Hepatocyte (in vitro differentiated cells): ENCODE data around the gene GRIPAP1. TPM values are rescaled to one million over a fixed set of nuclear protein-coding genes. Genes with fewer than 3 reads are reported as not detected.

Experiments used
- DNase-seq: peaks from one replicate; pipeline ENCODE4 v3.0.0-alpha.2; 2016; ENCODE audit warnings: low spot score
- H2AFZ ChIP-seq: fragments of 200-600 bp; sonication (generic); 2 replicates; pipeline ENCODE4 v1.6.0; 2016; ENCODE audit warnings: antibody characterized with exemption, mild to moderate bottlenecking
- H3K27ac ChIP-seq: fragments of 200-600 bp; sonication (generic); 2 replicates; pipeline ENCODE4 v1.5.1; 2016; ENCODE audit warnings: mild to moderate bottlenecking
- H3K27me3 ChIP-seq: fragments of 200-600 bp; sonication (generic); 2 replicates; pipeline ENCODE4 v1.6.1; 2016
- H3K36me3 ChIP-seq: fragments of 200-600 bp; sonication (generic); replicated peaks from 2 replicates; pipeline ENCODE4 v1.5.1; 2016; ENCODE audit warnings: low read depth; ENCODE audit not compliant: insufficient read depth
- H3K4me1 ChIP-seq: fragments of 200-600 bp; sonication (generic); 2 replicates; pipeline ENCODE4 v1.5.1; 2016; ENCODE audit warnings: mild to moderate bottlenecking, moderate library complexity; ENCODE audit not compliant: insufficient read depth
- H3K4me2 ChIP-seq: fragments of 200-600 bp; sonication (generic); 2 replicates; pipeline ENCODE4 v1.6.0; 2016
- H3K4me3 ChIP-seq: fragments of 200-600 bp; sonication (generic); 2 replicates; pipeline ENCODE4 v1.5.1; 2016; ENCODE audit warnings: mild to moderate bottlenecking
- H3K79me2 ChIP-seq: fragments of 200-600 bp; sonication (generic); 2 replicates; pipeline ENCODE4 v1.6.0; 2017; ENCODE audit warnings: mild to moderate bottlenecking
- H3K9me2 ChIP-seq: fragments of 200-600 bp; sonication (generic); replicated peaks from 2 replicates; pipeline ENCODE4 v1.6.0; 2017; ENCODE audit warnings: mild to moderate bottlenecking; ENCODE audit not compliant: insufficient read depth
- H3K9me3 ChIP-seq: fragments of 200-600 bp; sonication (generic); 2 replicates; pipeline ENCODE4 v1.5.1; 2016; ENCODE audit warnings: low read depth, mild to moderate bottlenecking
- H4K20me1 ChIP-seq: fragments of 200-600 bp; sonication (generic); 2 replicates; pipeline ENCODE4 v1.6.0; 2016; ENCODE audit warnings: mild to moderate bottlenecking; ENCODE audit not compliant: insufficient read depth, poor library complexity, severe bottlenecking
- CTCF ChIP-seq: fragments of 200-600 bp; sonication (generic); IDR thresholded peaks from 2 replicates; pipeline ENCODE4 v1.5.1; 2016; ENCODE audit warnings: antibody characterized with exemption, mild to moderate bottlenecking; ENCODE audit not compliant: poor library complexity
- EZH2 ChIP-seq: fragments of 200-600 bp; sonication (generic); IDR thresholded peaks from 2 replicates; pipeline ENCODE4 v1.6.1; 2016; ENCODE audit warnings: antibody characterized with exemption, mild to moderate bottlenecking, borderline replicate concordance
- EZH2phosphoT487 ChIP-seq: fragments of 200-600 bp; sonication (generic); IDR thresholded peaks from one replicate; pipeline ENCODE4 v1.6.1; 2018; ENCODE audit warnings: antibody characterized with exemption, mild to moderate bottlenecking, low read depth, moderate library complexity; ENCODE audit not compliant: unreplicated experiment, severe bottlenecking
- WGBS: methylation state at CpG from one replicate; pipeline ENCODE4 v1.1.6; 2016; ENCODE audit warnings: low lambda C conversion rate; ENCODE audit errors: missing lambda C conversion rate; 5-methylcytosine and 5-hydroxymethylcytosine counted together
- polyA plus RNA-seq: library from polyadenylated mRNA; unstranded; fragments of >200 nt; fragmentation: Nextera tagmentation; extraction: Ambion mirVana; gene quantifications from 2 replicates; pipeline ENCODE4 v1.2.1, GENCODE V29; 2016
- total RNA-seq: library from RNA; depleted of rRNA; stranded (reverse); fragments of >200 nt; gene quantifications from 2 replicates; pipeline ENCODE4 v1.2.3, GENCODE V29; 2014

The GRIPAP1 gene
- total and polyA plus RNA-seq, 2 experiments from 2014 or later, result 20.2 to 31.4 TPM

- no peak overlapping the region for H3K4me2 ChIP-seq
Measured at GRCh38 chrX:49003696-49004095, 1.6 kb upstream of the GRIPAP1 start.

GRCh38 chrX:49001521-49002090 lies 458 bp downstream of the GRIPAP1 start:
- Histone ChIP-seq H3K79me2 (peaks cover 14% of the 10 kb centered on the region), H3K9me3 (no peaks in the 10 kb centered on the region), H3K4me1 (no peaks in the 10 kb centered on the region), H3K4me2 (peak overlapping the region; percentile 72), H3K27me3 (no peaks in the 10 kb centered on the region), H4K20me1 (no peaks in the 10 kb centered on the region), H2AFZ (peak overlapping the region; percentile 80), H3K4me3 (peak overlapping the region; percentile 48), H3K27ac (peak overlapping the region; percentile 79), H3K36me3 (no peaks in the 10 kb centered on the region), H3K9me2 (no peaks in the 10 kb centered on the region)
- DNase-seq, result peak; percentile 20
- 54% methylated on average over 17 of the region's 17 CpGs for WGBS
- no peak for TF ChIP-seq CTCF
- TF ChIP-seq EZH2phosphoT487, result no peak
- TF ChIP-seq EZH2, result no peak

More at GRCh38 chrX:49003696-49004095, 1.6 kb upstream of the GRIPAP1 start:
- no peak overlapping the region for H3K4me3 ChIP-seq
- H4K20me1 ChIP-seq, result no peaks in the 10 kb centered on the region
- H3K27me3 ChIP-seq, result no peaks in the 10 kb centered on the region
- 86% methylated on average over 5 of the region's 5 CpGs for WGBS
- H2AFZ ChIP-seq, result no peak overlapping the region
- H3K36me3 ChIP-seq, result no peaks in the 10 kb centered on the region
- no peak for DNase-seq
- H3K79me2 ChIP-seq, result peaks cover 14% of the 10 kb centered on the region
- H3K27ac ChIP-seq, result no peak overlapping the region
- no peaks in the 10 kb centered on the region for H3K9me2 ChIP-seq
- H3K4me1 ChIP-seq, result no peaks in the 10 kb centered on the region
- H3K9me3 ChIP-seq, result no peaks in the 10 kb centered on the region
- TF ChIP-seq CTCF (no peak), EZH2 (no peak), EZH2phosphoT487 (no peak)

- H3K9me3 ChIP-seq, result no peaks in the 10 kb centered on the region
- no peaks in the 10 kb centered on the region for H3K4me1 ChIP-seq
- H3K4me3 ChIP-seq, result no peak overlapping the region
- peak overlapping the region; percentile 72 for H3K4me2 ChIP-seq
- 87% methylated on average over 4 of the region's 4 CpGs for WGBS
- DNase-seq, result no peak
- H3K27me3 ChIP-seq, result no peaks in the 10 kb centered on the region
- H4K20me1 ChIP-seq, result no peaks in the 10 kb centered on the region
- no peak overlapping the region for H2AFZ ChIP-seq
- TF ChIP-seq CTCF, result no peak
- no peak for TF ChIP-seq EZH2
- TF ChIP-seq EZH2phosphoT487, result no peak
- H3K79me2 ChIP-seq, result peaks cover 14% of the 10 kb centered on the region
- no peaks in the 10 kb centered on the region for H3K9me2 ChIP-seq
- no peak overlapping the region for H3K27ac ChIP-seq
- H3K36me3 ChIP-seq, result no peaks in the 10 kb centered on the region
Measured at GRCh38 chrX:49000636-49001035, 1.4 kb downstream of the GRIPAP1 start.

GRCh38 chrX:48999030-48999429 lies 3.0 kb downstream of the GRIPAP1 start:
- Histone ChIP-seq H3K4me1 (no peaks in the 10 kb centered on the region), H3K27me3 (no peaks in the 10 kb centered on the region), H3K4me3 (no peak overlapping the region), H3K27ac (no peak overlapping the region), H3K9me2 (no peaks in the 10 kb centered on the region), H3K4me2 (no peak overlapping the region), H3K9me3 (no peaks in the 10 kb centered on the region), H3K36me3 (no peaks in the 10 kb centered on the region), H4K20me1 (no peaks in the 10 kb centered on the region), H2AFZ (no peak overlapping the region), H3K79me2 (peaks cover 14% of the 10 kb centered on the region)
- WGBS, result 67% methylated on average over 5 of the region's 5 CpGs
- TF ChIP-seq EZH2 (no peak), CTCF (no peak), EZH2phosphoT487 (no peak)
- no peak for DNase-seq
